Breast epithelium (tissue), 3 donors: Measurements from ENCODE around the gene ART4.

Experiments used
- CTCF ChIP-seq, 3 donors: fragments of 450-650 bp; IDR thresholded peaks; one replicate each; pipeline ENCODE4 v1.5.1; 2016 to 2017; ENCODE audit warnings: antibody characterized with exemption in 3 of 3, mild to moderate bottlenecking in 3 of 3, moderate library complexity in 3 of 3
- POLR2AphosphoS5 ChIP-seq, 3 donors: sonication (generic); formaldehyde crosslinking; IDR thresholded peaks; one replicate each; pipeline ENCODE4 v1.6.1; 2017; ENCODE audit warnings: antibody characterized with exemption in 3 of 3

GRCh38 chr12:14852880-14853279 lies 9.6 kb upstream of the ART4 start:
- TF ChIP-seq CTCF (IDR thresholded peaks at IDR 0.05): no peak
- TF ChIP-seq POLR2AphosphoS5 (IDR thresholded peaks at IDR 0.05): no peak
